Right lobe of liver (tissue), 6 donors: ENCODE data around the gene TEX10. TPM values are rescaled to one million over a fixed set of nuclear protein-coding genes. Genes with fewer than 3 reads are reported as not detected.

Experiments
- ATAC-seq, 4 donors: fragments of 200-7000 bp; cut with Tn5 transposase; one replicate each; pipeline ENCODE4 v1.9.1; 2020; ENCODE audit warnings: mild to moderate bottlenecking in 4 of 4, moderate library complexity in 4 of 4
- DNase-seq, 3 donors: peaks; one replicate each; pipeline ENCODE4 v3.0.0-alpha.2; 2020
- H3K27ac ChIP-seq, 3 donors: fragments of 200-600 bp; one replicate each; pipeline ENCODE4 v1.8.0; 2022
- H3K27me3 ChIP-seq, 2 donors: fragments of 200-600 bp; one replicate each; pipeline ENCODE4 v1.8.0; 2022
- H3K36me3 ChIP-seq, 4 donors: fragments of 200-600 bp; sonication (generic) in 1 of 4; one replicate each; pipeline versions ENCODE4 v1.5.1 to v1.8.0; 2017 to 2022; ENCODE audit warnings: control low read depth in 1 of 4
- H3K4me1 ChIP-seq, 4 donors: fragments of 200-600 bp; sonication (generic) in 1 of 4; one replicate each; pipeline versions ENCODE4 v1.5.1 to v1.8.0; 2017 to 2022; ENCODE audit warnings: control low read depth in 1 of 4
- H3K4me3 ChIP-seq, 3 donors: fragments of 200-600 bp; one replicate each; pipeline ENCODE4 v1.8.0; 2022
- H3K9me3 ChIP-seq, 4 donors: fragments of 200-600 bp; sonication (generic) in 1 of 4; one replicate each; pipeline versions ENCODE4 v1.5.1 to v1.8.0; 2017 to 2022; ENCODE audit warnings: control low read depth in 1 of 4
- POLR2A ChIP-seq: fragments of 450-650 bp; IDR thresholded peaks from one replicate; pipeline ENCODE4 v1.6.1; 2017; ENCODE audit warnings: antibody characterized with exemption, mild to moderate bottlenecking
- WGBS: methylation state at CpG from one replicate; pipeline ENCODE4 v1.1.6; 2018; ENCODE audit warnings: low coverage, low lambda C conversion rate; ENCODE audit not compliant: insufficient coverage; ENCODE audit errors: missing lambda C conversion rate; 5-methylcytosine and 5-hydroxymethylcytosine counted together
- intact Hi-C, 2 donors: fragments of 100-400 bp; cut with DNase I; formaldehyde crosslinking; loops; one replicate each; pipeline versions ENCODE4 v1.11.2 to v1.14.1; 2022
- total RNA-seq, 6 experiments: library from RNA; depleted of rRNA in 2 of 6; stranded (reverse); fragments of >200 nt in 2 of 6; fragmentation: NEBNext Ultra II Directional in 3 of 6; extraction: Animal tissue kit (Norgen Biotek cat#: 25700) in 3 of 6; gene quantifications; one replicate each; pipeline versions ENCODE4 v1.1.0 to v1.2.4, GENCODE V29; 2016 to 2023
- TF ChIP-seq, protein P1 (sequence below), 4 donors: fragments of 200-600 bp in 3 of 4; fragments of 450-650 bp in 1 of 4; IDR thresholded peaks; one replicate each; pipeline versions ENCODE4 v1.5.1 to v1.8.0; 2016 to 2022; ENCODE audit warnings: antibody characterized with exemption in 4 of 4, mild to moderate bottlenecking in 2 of 4
- donor health status: DM: no; HTN: yes; CAD: no.
- donor health status: DM: no; HTN: no; CAD: no.
- donor health status: DM: no; HTN: no; CAD: no.
- donor health status: DM: no; HTN: yes; CAD: no.
- donor health status: DM: no; HTN: yes; CAD: no.

TEX10 gene
- total RNA-seq, 6 experiments from 2014 or later = 2.5 to 6.4 (median 5.0) TPM

- H3K36me3 ChIP-seq = no peaks in the 10 kb centered on the region
- no peak for DNase-seq
- WGBS = 5% methylated on average over 1 of the region's 1 CpG
- H3K27ac ChIP-seq = no peak overlapping the region
- H3K9me3 ChIP-seq = no peaks in the 10 kb centered on the region
- ATAC-seq = peak; percentile 32 to 77 (median 42)
- intact Hi-C loops = no loop called here
- TF ChIP-seq POLR2A = no peak
- TF ChIP-seq, protein P1, sequence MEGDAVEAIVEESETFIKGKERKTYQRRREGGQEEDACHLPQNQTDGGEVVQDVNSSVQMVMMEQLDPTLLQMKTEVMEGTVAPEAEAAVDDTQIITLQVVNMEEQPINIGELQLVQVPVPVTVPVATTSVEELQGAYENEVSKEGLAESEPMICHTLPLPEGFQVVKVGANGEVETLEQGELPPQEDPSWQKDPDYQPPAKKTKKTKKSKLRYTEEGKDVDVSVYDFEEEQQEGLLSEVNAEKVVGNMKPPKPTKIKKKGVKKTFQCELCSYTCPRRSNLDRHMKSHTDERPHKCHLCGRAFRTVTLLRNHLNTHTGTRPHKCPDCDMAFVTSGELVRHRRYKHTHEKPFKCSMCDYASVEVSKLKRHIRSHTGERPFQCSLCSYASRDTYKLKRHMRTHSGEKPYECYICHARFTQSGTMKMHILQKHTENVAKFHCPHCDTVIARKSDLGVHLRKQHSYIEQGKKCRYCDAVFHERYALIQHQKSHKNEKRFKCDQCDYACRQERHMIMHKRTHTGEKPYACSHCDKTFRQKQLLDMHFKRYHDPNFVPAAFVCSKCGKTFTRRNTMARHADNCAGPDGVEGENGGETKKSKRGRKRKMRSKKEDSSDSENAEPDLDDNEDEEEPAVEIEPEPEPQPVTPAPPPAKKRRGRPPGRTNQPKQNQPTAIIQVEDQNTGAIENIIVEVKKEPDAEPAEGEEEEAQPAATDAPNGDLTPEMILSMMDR (IDR thresholded peaks at IDR 0.05) = no peak
- no peaks in the 10 kb centered on the region for H3K27me3 ChIP-seq
- peaks cover 0 to 11% (median 0%) of the 10 kb centered on the region in 4 donors for H3K4me1 ChIP-seq
- H3K4me3 ChIP-seq = no peak overlapping the region
Measured at GRCh38 chr9:100308965-100309564, 43.7 kb downstream of the TEX10 start.

DNA sequence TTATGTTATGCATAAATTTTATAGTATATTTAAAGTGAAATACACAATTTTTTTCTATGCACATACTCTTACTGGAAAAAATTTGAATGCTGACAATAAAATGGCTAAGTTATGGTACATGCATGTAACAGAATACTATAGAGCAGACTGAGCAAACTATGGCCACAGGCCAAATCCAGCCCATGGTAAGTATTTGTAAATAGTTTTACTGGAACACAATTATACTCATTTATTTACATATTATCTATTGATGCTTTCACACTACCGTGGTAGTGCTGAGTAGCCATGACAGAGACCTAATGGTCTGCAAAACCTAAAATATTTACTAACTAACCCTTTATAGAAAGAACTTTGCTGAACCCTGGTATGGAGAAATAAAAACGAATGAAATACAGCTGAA is 45.7 kb downstream of the TEX10 start:
- Histone ChIP-seq H3K27me3 (no peaks in the 10 kb centered on the region), H3K4me3 (no peak overlapping the region), H3K36me3 (peaks cover 0 to under 1% (median 0%) of the 10 kb centered on the region in 4 donors), H3K27ac (no peak overlapping the region), H3K4me1 (peaks cover 0 to 11% (median 0%) of the 10 kb centered on the region in 4 donors), H3K9me3 (no peaks in the 10 kb centered on the region)
- intact Hi-C loops = no loop called here
- WGBS = 45% methylated on average over 2 of the region's 2 CpGs
- ATAC-seq (no peak), DNase-seq (no peak)
- TF ChIP-seq, protein P1 (IDR thresholded peaks at IDR 0.05) = no peak
- TF ChIP-seq POLR2A = no peak

GRCh38 chr9:100306283-100306682 is 46.5 kb downstream of the TEX10 start:
- 100% methylated on average over 1 of the region's 1 CpG for WGBS
- peaks cover 0 to 7% (median 4%) of the 10 kb centered on the region in 4 donors for H3K36me3 ChIP-seq
- H3K27me3 ChIP-seq = no peaks in the 10 kb centered on the region
- no peak overlapping the region for H3K27ac ChIP-seq
- H3K4me3 ChIP-seq = no peak overlapping the region
- TF ChIP-seq, protein P1 (IDR thresholded peaks at IDR 0.05) = no peak
- no peak for TF ChIP-seq POLR2A
- intact Hi-C loops = no loop called here
- H3K4me1 ChIP-seq = peaks cover 0 to 11% (median 0%) of the 10 kb centered on the region in 4 donors
- H3K9me3 ChIP-seq = no peaks in the 10 kb centered on the region
- ATAC-seq = no peak
- no peak for DNase-seq

DNA sequence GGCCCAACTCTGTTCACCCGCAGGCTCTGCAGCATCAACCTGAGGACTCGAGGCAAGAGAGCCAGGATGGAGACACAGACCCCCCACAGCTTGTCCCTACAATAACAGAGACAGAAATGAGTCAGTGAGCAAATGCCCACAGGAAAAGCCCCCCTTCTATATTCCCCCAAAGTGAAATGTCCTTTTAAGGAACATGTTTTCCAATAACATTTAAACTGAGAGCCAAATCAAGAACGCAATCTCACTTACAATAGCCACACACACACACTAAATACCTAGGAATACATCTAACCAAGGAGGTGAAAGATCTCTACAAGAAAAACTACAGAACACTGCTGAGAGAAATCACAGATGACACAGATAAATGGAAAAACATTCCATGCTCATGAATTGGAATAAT is 49.0 kb downstream of the TEX10 start:
- Histone ChIP-seq H3K36me3 (peaks cover 0 to 19% (median 7%) of the 10 kb centered on the region in 4 donors), H3K27me3 (no peaks in the 10 kb centered on the region), H3K4me3 (no peak overlapping the region), H3K4me1 (peaks cover 0 to 5% (median 0%) of the 10 kb centered on the region in 4 donors), H3K9me3 (no peaks in the 10 kb centered on the region), H3K27ac (no peak overlapping the region)
- TF ChIP-seq, protein P1 (IDR thresholded peaks at IDR 0.05) = no peak
- TF ChIP-seq POLR2A = no peak
- WGBS = 93% methylated on average over 2 of the region's 3 CpGs
- no peak for DNase-seq
- intact Hi-C loops = no loop called here
- ATAC-seq = no peak
